ENCODE data around the gene SGCG. TPM values are rescaled to one million over a fixed set of nuclear protein-coding genes. Genes with fewer than 3 reads are reported as not detected.

SGCG gene
- not detected in 5 replicates for total RNA-seq (2022; extraction: Qiagen RNA extraction)

GRCh38 chr13:23180711-23181110 is at the start of gene SGCG:
Gene SGCG (plus strand): TSS chr13:23180979. CDS start chr13:23203695, 22,716 bp downstream.

All from A549 treated with CORT108297 at 1 μM for 4 hours (cell line).